ENCODE data around the gene CCDC50. TPM values are rescaled to one million over a fixed set of nuclear protein-coding genes. Genes with fewer than 3 reads are reported as not detected.

CCDC50 gene
- total RNA-seq, 2 donors from 2014 or later = 29.4 to 35.9 TPM

DNA sequence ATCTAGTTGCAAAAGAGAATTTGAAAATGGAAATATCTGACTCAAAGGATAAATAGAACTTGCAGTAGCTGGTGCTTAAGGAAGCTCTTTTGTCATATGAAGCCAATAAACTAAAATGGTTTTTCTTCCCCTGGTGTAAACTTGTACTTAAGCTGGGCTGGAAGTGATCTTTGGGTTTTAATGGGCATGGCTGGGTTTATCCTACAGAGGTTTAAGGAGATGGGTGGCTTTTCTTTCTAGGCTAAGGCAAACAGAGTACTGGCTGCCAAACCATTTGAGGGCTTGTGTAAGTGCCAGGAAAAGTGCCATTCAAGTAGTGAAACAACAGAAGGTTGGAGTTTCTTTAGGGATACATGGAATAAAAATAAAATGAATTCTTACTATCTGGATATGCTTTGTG lies 13.2 kb downstream of the CCDC50 start:
- H3K36me3 Mint-ChIP-seq (ENCODE audit: insufficient read depth in 2 of 2) = no peaks in the 10 kb centered on the region
- H3K4me1 Mint-ChIP-seq (ENCODE audit: low read depth) = peaks cover 17% of the 10 kb centered on the region
- no peaks in the 10 kb centered on the region for H3K9me3 Mint-ChIP-seq
- no peak for DNase-seq
- no peaks in the 10 kb centered on the region for H3K27me3 Mint-ChIP-seq (ENCODE audit: low read depth)
- no peak overlapping the region for H3K27ac Mint-ChIP-seq
- H3K4me3 Mint-ChIP-seq = no peak overlapping the region
- ATAC-seq (replicated peaks in 1 of 2) = no peak

GRCh38 chr3:191343115-191343514 lies 13.9 kb downstream of the CCDC50 start:
- peaks cover 10% of the 10 kb centered on the region for H3K4me1 Mint-ChIP-seq (ENCODE audit: low read depth)
- DNase-seq = no peak
- no peaks in the 10 kb centered on the region for H3K27me3 Mint-ChIP-seq (ENCODE audit: low read depth)
- no peak for ATAC-seq (replicated peaks in 1 of 2)
- H3K27ac Mint-ChIP-seq = no peak overlapping the region
- no peak overlapping the region for H3K4me3 Mint-ChIP-seq
- H3K36me3 Mint-ChIP-seq (ENCODE audit: insufficient read depth in 2 of 2) = no peaks in the 10 kb centered on the region
- H3K9me3 Mint-ChIP-seq = no peaks in the 10 kb centered on the region

DNA sequence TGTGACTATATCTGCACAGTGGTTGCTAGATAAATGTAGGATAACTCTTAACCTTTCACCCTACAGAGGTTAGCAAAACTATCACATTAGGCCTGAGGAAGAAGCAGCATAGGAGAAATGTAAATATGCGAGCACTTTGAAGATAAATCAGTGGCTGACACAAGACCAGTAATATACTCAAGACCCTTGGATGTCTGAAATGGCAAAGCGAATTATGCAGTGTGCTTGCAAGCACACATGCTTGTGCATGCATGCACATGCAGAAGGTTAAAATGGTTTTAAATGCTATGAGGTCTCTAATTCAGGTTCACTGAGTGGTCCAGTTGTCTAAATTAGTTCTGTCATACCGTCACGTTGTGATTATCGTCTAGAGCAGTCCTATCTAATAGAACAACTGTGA lies 14.7 kb downstream of the CCDC50 start:
- no peak overlapping the region for H3K4me3 Mint-ChIP-seq
- no peak for ATAC-seq (replicated peaks in 1 of 2)
- H3K36me3 Mint-ChIP-seq (ENCODE audit: insufficient read depth in 2 of 2) = no peaks in the 10 kb centered on the region
- H3K4me1 Mint-ChIP-seq (ENCODE audit: low read depth) = peaks cover 2% of the 10 kb centered on the region
- no peak overlapping the region for H3K27ac Mint-ChIP-seq
- H3K9me3 Mint-ChIP-seq = no peaks in the 10 kb centered on the region
- no peaks in the 10 kb centered on the region for H3K27me3 Mint-ChIP-seq (ENCODE audit: low read depth)
- DNase-seq = no peak

- H3K27ac Mint-ChIP-seq = peak overlapping the region; percentile 60
- H3K36me3 Mint-ChIP-seq (ENCODE audit: insufficient read depth in 2 of 2) = no peaks in the 10 kb centered on the region
- DNase-seq (no peak), ATAC-seq (replicated peaks in 1 of 2) (no peak)
- H3K27me3 Mint-ChIP-seq (ENCODE audit: low read depth) = no peaks in the 10 kb centered on the region
- H3K9me3 Mint-ChIP-seq = no peaks in the 10 kb centered on the region
- peak overlapping the region in 1 of 2 donors; percentile 6 for H3K4me3 Mint-ChIP-seq
- peaks cover 2% of the 10 kb centered on the region for H3K4me1 Mint-ChIP-seq (ENCODE audit: low read depth)
Observed at GRCh38 chr3:191345334-191345733, 16.1 kb downstream of the CCDC50 start.

- Mint-ChIP-seq H3K9me3 (no peaks in the 10 kb centered on the region), H3K27me3 (ENCODE audit: low read depth) (no peaks in the 10 kb centered on the region), H3K27ac (no peak overlapping the region), H3K4me1 (ENCODE audit: low read depth) (peaks cover 7% of the 10 kb centered on the region), H3K4me3 (no peak overlapping the region), H3K36me3 (ENCODE audit: insufficient read depth in 2 of 2) (no peaks in the 10 kb centered on the region)
- ATAC-seq (replicated peaks in 1 of 2) (no peak), DNase-seq (no peak)
Observed at GRCh38 chr3:191347228-191347627, 18.0 kb downstream of the CCDC50 start.

DNA sequence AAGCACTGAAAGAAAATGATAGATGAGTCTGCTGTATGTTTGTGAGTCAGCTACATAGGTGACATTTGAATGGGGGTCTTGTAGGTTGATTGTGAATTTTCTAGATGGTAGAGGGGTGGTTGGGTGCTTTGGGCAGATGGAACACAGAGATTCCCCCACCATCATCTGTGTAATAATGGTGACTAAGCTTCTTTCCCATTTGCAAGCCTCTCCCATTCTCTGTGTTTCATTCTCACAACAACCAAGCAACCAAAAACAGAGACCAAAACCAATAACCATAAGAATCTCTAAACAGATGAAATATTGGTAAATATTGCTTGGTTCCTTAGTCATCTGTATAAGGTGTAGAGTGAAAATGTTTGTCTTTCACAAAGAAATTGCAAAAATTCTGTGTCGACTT lies 18.9 kb downstream of the CCDC50 start:
- H3K36me3 Mint-ChIP-seq (ENCODE audit: insufficient read depth in 2 of 2) = no peaks in the 10 kb centered on the region
- no peaks in the 10 kb centered on the region for H3K27me3 Mint-ChIP-seq (ENCODE audit: low read depth)
- peaks cover 7% of the 10 kb centered on the region for H3K4me1 Mint-ChIP-seq (ENCODE audit: low read depth)
- ATAC-seq (replicated peaks in 1 of 2) = peak in 1 of 2 donors; percentile 25
- no peaks in the 10 kb centered on the region for H3K9me3 Mint-ChIP-seq
- DNase-seq = no peak
- H3K4me3 Mint-ChIP-seq = no peak overlapping the region
- H3K27ac Mint-ChIP-seq = peak overlapping the region; percentile 5

DNA sequence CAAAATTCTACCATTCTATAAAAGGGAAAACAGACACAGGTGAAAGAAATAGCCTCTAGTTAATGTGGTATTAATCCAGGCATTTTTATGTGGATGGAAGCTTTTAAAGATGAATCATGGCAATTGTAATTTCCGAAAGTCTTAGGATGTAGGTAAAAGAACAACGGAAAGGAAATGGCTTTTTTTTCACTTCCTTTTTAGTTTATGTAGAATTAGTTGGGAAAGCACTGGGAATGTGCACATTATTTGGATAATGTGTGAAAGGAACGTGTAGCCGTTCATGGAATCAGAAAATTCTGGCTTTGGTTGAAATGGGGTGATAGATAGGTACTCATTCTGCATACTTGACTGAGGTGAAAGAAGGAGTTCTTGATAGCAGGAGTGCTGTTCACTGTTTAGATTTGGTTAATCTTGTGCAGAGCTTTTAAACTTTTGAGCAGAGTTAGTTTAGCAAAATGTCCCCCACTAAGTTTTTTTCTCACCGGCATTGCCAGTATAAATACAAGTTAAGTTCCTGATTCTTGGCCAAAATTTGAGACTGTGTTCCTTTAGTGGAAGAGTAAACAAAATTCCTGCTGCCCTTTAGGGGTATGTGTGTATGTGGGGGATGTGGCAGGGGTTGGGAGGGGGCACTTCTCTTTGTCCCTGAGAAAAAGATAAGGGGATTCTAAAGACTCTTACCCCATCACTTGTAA lies 21.3 kb downstream of the CCDC50 start:
- H3K36me3 Mint-ChIP-seq (ENCODE audit: insufficient read depth in 2 of 2) = no peaks in the 10 kb centered on the region
- ATAC-seq (replicated peaks in 1 of 2) (no peak), DNase-seq (no peak)
- no peaks in the 10 kb centered on the region for H3K9me3 Mint-ChIP-seq
- peaks cover 7% of the 10 kb centered on the region for H3K4me1 Mint-ChIP-seq (ENCODE audit: low read depth)
- H3K27me3 Mint-ChIP-seq (ENCODE audit: low read depth) = no peaks in the 10 kb centered on the region
- H3K4me3 Mint-ChIP-seq = no peak overlapping the region
- no peak overlapping the region for H3K27ac Mint-ChIP-seq

DNA sequence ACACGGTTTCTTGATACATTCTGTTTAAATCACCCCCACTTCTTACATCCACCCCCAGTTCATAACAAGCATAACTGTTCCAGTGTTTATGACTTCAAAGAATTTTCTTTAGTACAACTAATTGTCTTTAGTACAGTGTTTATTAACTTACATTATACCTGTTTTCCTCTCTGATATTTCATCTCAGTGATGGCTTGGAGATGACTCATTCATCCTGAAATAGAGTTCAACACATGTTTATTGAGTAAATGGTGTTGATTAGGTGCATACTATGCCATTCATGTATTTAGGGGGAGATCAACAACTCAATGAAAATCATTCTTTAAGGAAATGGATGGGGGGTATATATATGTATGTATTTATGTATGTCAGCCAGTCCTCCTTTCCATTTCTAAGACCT lies 22.8 kb downstream of the CCDC50 start:
- H3K36me3 Mint-ChIP-seq (ENCODE audit: insufficient read depth in 2 of 2) = no peaks in the 10 kb centered on the region
- H3K4me3 Mint-ChIP-seq = no peak overlapping the region
- ATAC-seq (replicated peaks in 1 of 2) (no peak), DNase-seq (no peak)
- peaks cover 7% of the 10 kb centered on the region for H3K4me1 Mint-ChIP-seq (ENCODE audit: low read depth)
- H3K27me3 Mint-ChIP-seq (ENCODE audit: low read depth) = no peaks in the 10 kb centered on the region
- H3K27ac Mint-ChIP-seq = no peak overlapping the region
- H3K9me3 Mint-ChIP-seq = no peaks in the 10 kb centered on the region

- Mint-ChIP-seq H3K27me3 (ENCODE audit: low read depth) (no peaks in the 10 kb centered on the region), H3K9me3 (no peaks in the 10 kb centered on the region)
- ATAC-seq (replicated peaks in 1 of 2) = no peak
Observed at GRCh38 chr3:191353022-191353777, 24.0 kb downstream of the CCDC50 start.

DNA sequence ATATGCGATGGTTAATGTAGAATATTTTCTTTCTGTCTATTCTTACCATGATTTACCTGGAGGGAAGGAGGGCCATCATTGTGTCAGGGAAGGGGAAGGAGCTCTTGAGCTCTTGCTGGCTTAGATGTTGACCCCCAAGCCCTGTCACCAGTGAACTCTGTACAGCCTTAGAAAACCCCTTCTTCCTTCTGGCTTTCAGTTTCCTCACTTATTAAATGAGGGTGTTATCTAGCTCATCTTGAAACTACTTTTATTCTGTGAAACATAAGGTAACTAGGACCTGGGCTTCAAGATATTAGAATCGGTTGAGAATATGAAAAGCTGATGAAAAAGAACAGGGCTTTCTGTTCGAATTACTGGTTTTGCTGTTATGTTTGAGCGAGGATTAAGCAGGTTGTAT lies 26.2 kb downstream of the CCDC50 start:
- peaks cover 20% of the 10 kb centered on the region for H3K4me1 Mint-ChIP-seq (ENCODE audit: low read depth)
- peaks cover 0 to 2% of the 10 kb centered on the region in 2 donors for H3K36me3 Mint-ChIP-seq (ENCODE audit: insufficient read depth in 2 of 2)
- no peak overlapping the region for H3K27ac Mint-ChIP-seq
- H3K27me3 Mint-ChIP-seq (ENCODE audit: low read depth) = no peaks in the 10 kb centered on the region
- peak in 1 of 2 donors; percentile 41 for ATAC-seq (replicated peaks in 1 of 2)
- no peaks in the 10 kb centered on the region for H3K9me3 Mint-ChIP-seq
- no peak overlapping the region for H3K4me3 Mint-ChIP-seq
- DNase-seq = no peak

More at GRCh38 chr3:191353022-191353777, 24.0 kb downstream of the CCDC50 start:
- no peak overlapping the region for H3K27ac Mint-ChIP-seq
- no peak for DNase-seq
- no peak overlapping the region for H3K4me3 Mint-ChIP-seq
- H3K36me3 Mint-ChIP-seq (ENCODE audit: insufficient read depth in 2 of 2) = no peaks in the 10 kb centered on the region
- peaks cover 7% of the 10 kb centered on the region for H3K4me1 Mint-ChIP-seq (ENCODE audit: low read depth)

DNA sequence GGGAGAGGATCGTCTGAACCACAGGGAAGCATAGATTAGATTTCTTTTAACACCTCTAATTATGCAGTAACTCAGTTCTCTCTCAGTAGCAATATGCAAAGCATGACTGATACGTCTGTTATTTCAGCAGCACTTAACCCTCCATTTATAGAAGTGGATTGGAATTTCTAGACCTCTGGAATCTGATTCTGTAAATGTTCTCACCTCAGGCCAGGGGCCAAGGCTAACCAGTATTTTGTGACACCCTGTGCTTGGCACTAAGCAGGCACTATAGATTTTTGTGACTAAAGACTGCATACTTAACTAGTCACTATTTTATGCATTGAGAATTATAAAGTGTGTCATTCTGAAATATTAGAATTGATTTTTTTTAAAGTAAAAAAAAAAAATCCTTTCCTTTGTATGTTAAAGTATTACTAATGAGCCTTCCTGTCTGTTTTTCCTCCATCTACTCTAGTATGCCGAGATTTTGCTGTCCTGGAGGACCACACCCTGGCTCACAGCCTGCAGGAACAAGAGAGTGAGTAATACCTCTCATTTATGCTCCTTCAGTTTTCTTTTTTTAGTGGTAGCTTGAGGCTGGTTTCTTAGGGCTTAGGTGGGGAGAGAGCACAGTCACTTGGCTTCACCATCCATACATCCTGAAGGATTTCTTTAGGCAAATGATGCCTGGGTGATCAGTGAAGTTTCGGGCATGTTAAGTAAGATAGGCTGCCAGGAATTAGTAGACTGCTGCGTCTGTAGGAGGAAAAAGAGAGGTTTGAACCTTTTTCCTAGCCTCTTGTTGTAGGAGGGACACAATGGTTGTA lies 27.6 kb downstream of the CCDC50 start:
- Mint-ChIP-seq H3K4me1 (ENCODE audit: low read depth) (peaks cover 16% of the 10 kb centered on the region), H3K27ac (no peak overlapping the region), H3K36me3 (ENCODE audit: insufficient read depth in 2 of 2) (peaks cover 0 to 2% of the 10 kb centered on the region in 2 donors), H3K4me3 (no peak overlapping the region), H3K9me3 (no peaks in the 10 kb centered on the region), H3K27me3 (ENCODE audit: low read depth) (no peaks in the 10 kb centered on the region)
- no peak for ATAC-seq (replicated peaks in 1 of 2)
- no peak for DNase-seq

GRCh38 chr3:191357909-191358308 lies 28.7 kb downstream of the CCDC50 start:
- H3K27ac Mint-ChIP-seq = no peak overlapping the region
- H3K4me1 Mint-ChIP-seq (ENCODE audit: low read depth) = peaks cover 16% of the 10 kb centered on the region
- DNase-seq (no peak), ATAC-seq (replicated peaks in 1 of 2) (no peak)
- H3K27me3 Mint-ChIP-seq (ENCODE audit: low read depth) = no peaks in the 10 kb centered on the region
- no peak overlapping the region for H3K4me3 Mint-ChIP-seq
- H3K36me3 Mint-ChIP-seq (ENCODE audit: insufficient read depth in 2 of 2) = peaks cover 0 to 2% of the 10 kb centered on the region in 2 donors
- no peaks in the 10 kb centered on the region for H3K9me3 Mint-ChIP-seq

DNA sequence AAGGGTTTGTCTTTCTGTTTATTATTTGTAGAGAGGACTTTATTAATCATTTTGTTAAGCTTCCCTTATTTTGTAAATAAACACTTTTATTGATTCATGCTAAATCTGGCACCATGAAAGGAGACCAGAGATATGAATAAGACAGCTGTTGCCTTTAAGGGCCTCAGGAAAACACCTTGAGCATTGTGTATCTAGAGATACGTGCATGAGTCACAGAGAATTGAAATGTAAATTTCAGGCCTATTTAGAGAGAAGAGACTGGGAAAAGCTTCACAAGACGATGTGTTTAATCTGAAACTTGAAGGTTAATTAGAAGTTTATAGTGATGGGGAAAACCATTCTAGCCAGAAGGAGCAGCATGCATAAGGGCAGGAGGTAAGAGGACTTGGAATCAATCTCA lies 29.7 kb downstream of the CCDC50 start:
- Mint-ChIP-seq H3K4me3 (peak overlapping the region in 1 of 2 donors; percentile 62), H3K27ac (peak overlapping the region; percentile 39), H3K27me3 (ENCODE audit: low read depth) (no peaks in the 10 kb centered on the region), H3K4me1 (ENCODE audit: low read depth) (peaks cover 16% of the 10 kb centered on the region), H3K9me3 (no peaks in the 10 kb centered on the region), H3K36me3 (ENCODE audit: insufficient read depth in 2 of 2) (peaks cover 0 to 2% of the 10 kb centered on the region in 2 donors)
- no peak for DNase-seq
- peak in 1 of 2 donors; percentile 51 for ATAC-seq (replicated peaks in 1 of 2)
